Measurements from ENCODE around the gene SNX33. TPM values are rescaled to one million over a fixed set of nuclear protein-coding genes. Genes with fewer than 3 reads are reported as not detected.

Gene SNX33
- total and polyA plus RNA-seq, 2 of the 13 experiments (the other 11 are each of a cell fraction or from before 2014, with no cell fraction given) = 11.0 to 11.6 TPM

GRCh38 chr15:75647370-75648155 lies at the start of gene SNX33 (continued):
- TF ChIP-seq YEATS2 (CRISPR knock-in tag; IDR thresholded peaks at IDR 0.05; ENCODE audit: borderline replicate concordance) = no peak
- TF ChIP-seq KDM5B (CRISPR knock-in tag; IDR thresholded peaks at IDR 0.05; ENCODE audit: borderline replicate concordance) = peak; percentile 33; the same call in 1 of the 2 replicates
- no peak for TF ChIP-seq REXO4 (CRISPR knock-in tag; IDR thresholded peaks at IDR 0.05; ENCODE audit: borderline replicate concordance)
- TF ChIP-seq PLSCR1 (CRISPR knock-in tag; IDR thresholded peaks at IDR 0.05; ENCODE audit: borderline replicate concordance) = no peak
- no peak for TF ChIP-seq GPBP1L1 (CRISPR knock-in tag; IDR thresholded peaks at IDR 0.05)
- no peak for TF ChIP-seq KAT2B (IDR thresholded peaks at IDR 0.05; ENCODE audit: borderline replicate concordance, low read depth, low read length)
- TF ChIP-seq ZNF800 (CRISPR knock-in tag; IDR thresholded peaks at IDR 0.05) = no peak
- peak; percentile 83 for TF ChIP-seq PATZ1 (CRISPR knock-in tag; IDR thresholded peaks at IDR 0.05)
- TF ChIP-seq TAF1 (CRISPR knock-in tag; IDR thresholded peaks at IDR 0.05) = peak; percentile 67
- TF ChIP-seq SMARCC2 (IDR thresholded peaks at IDR 0.05) = no peak
- TF ChIP-seq ZNF205 (CRISPR knock-in tag; IDR thresholded peaks at IDR 0.05) = peak; percentile 57; the same call in 1 of the 2 replicates
- no peak for TF ChIP-seq ZBTB8A (CRISPR knock-in tag; IDR thresholded peaks at IDR 0.05; ENCODE audit: borderline replicate concordance, low read depth)
- TF ChIP-seq ZBTB7B (CRISPR knock-in tag; IDR thresholded peaks at IDR 0.05) = peak; percentile 76; the same call in 1 of the 2 replicates
- TF ChIP-seq NFYC (CRISPR knock-in tag; IDR thresholded peaks at IDR 0.05) = no peak
- no peak for TF ChIP-seq ATF5 (CRISPR knock-in tag; IDR thresholded peaks at IDR 0.05; ENCODE audit: low read depth)
- no peak for TF ChIP-seq LBX2 (CRISPR knock-in tag; IDR thresholded peaks at IDR 0.05; ENCODE audit: borderline replicate concordance)
- TF ChIP-seq IRF2 (CRISPR knock-in tag; IDR thresholded peaks at IDR 0.05) = no peak; the same call in 1 of the 2 replicates
- no peak for TF ChIP-seq RAD51 (IDR thresholded peaks at IDR 0.05; ENCODE audit: borderline replicate concordance)
- no peak for TF ChIP-seq CAMTA2 (CRISPR knock-in tag; IDR thresholded peaks at IDR 0.05; ENCODE audit: borderline replicate concordance)
- TF ChIP-seq HIVEP1 (CRISPR knock-in tag; IDR thresholded peaks at IDR 0.05) = peak; percentile 53
- TF ChIP-seq HNRNPL (IDR thresholded peaks at IDR 0.05; ENCODE audit: low read depth, low read length) = 0 out of 2 replicates have a peak, but pooled peaks have one; percentile 11
- no peak for TF ChIP-seq SP140L (CRISPR knock-in tag; IDR thresholded peaks at IDR 0.05; ENCODE audit: borderline replicate concordance)
- no peak for TF ChIP-seq TBL1XR1 (IDR thresholded peaks at IDR 0.05; ENCODE audit: borderline replicate concordance, low read length, partially characterized antibody)
